HG03196 (cell line): ENCODE measurements around the gene TPPP.
A peak's percentile ranks its signal among the peaks of the same experiment; 100 is the strongest.
"Not testable (repeated sequence)": the region's sequence is repeated elsewhere in the genome, so short reads cannot be mapped to it uniquely, and the experiment has no call there.

Source experiments
- ATAC-seq: cut with Tn5 transposase; IDR thresholded peaks from one replicate; pipeline ENCODE4 v1.9.1; 2021; ENCODE audit not compliant: unreplicated experiment

TPPP gene

DNA sequence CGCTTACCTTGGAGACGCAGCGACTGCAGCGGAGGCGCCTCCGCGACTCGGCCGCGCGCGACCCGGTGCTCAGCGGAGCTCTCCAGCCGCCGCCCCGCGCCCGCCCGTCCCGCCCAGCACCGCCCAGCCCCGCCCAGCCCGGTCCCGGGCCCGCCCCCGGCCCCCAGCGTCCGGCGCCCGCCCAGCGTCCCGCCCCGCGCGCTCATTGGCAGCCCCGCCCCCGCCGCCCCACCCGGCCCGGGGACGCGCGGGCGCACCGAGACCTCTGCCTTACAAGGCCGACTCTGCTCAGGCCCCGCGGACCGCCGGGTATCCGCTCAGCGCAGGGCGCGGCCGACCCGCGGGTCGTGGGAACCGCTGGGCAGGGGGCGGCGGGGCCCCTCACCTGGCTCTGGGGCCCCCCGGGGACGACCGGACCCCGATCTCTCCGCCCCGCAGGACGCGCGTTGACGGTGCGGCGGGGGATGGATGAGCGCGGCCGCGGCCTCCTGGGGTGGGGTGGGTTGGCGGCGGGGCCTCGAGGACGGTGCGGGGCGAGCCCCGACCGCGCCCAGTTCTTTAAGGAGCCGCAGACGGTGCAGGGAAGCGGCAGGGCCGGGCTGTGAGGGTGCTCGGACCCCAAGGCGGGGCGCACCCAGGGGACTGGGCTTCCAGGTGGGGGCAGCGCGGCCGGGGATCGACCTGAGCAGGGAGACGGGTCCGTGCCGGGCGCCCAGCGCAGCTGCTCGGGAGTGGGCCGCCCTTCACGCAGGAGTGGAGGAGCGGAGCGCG, at the start of gene TPPP:
Gene TPPP, minus strand, starts transcription at position 82 of the 771 bp plus-strand sequence. CDS start 15,292 bp downstream, outside the sequence.
- peak; percentile 66 for ATAC-seq

DNA sequence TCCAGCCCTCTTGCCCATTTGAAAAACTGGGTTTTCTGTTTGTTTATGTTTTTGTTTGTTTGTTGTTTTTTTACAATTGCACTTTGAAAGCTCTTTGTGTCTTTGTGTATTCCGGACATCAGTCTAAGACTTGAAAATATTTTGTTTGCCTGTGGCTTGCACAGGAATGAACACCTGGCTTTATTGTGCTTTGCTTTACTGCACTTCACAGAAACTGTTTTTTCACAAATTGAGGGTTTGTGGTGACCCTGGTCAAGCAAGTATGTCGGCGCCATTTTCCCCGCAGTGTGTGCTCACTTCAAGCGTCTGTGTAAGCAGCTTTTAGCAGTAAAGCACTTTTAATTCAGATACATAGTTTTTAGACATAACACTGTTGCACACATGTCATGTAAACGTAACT, 49.1 kb upstream of the TPPP start:
- ATAC-seq = not testable (repeated sequence)

DNA sequence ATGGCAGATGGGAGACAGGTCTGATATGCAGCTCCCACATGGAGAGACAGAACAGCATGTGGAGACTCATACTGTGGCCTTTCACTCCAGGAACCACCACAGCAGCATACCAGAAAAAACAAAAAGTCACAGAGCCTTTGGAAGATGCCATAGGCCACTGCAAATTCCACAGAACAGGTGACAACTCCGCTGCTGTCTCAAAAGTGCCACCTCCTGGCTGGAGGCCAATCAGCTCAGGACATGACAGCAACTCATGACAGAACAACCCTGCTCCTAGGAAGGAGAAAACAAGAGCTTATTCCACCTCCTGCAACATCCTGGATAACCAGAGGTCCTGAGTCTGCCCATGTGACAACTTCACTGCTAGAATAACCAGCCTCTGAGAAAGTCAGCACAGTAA, 41.0 kb upstream of the TPPP start:
- ATAC-seq = not testable (repeated sequence)

DNA sequence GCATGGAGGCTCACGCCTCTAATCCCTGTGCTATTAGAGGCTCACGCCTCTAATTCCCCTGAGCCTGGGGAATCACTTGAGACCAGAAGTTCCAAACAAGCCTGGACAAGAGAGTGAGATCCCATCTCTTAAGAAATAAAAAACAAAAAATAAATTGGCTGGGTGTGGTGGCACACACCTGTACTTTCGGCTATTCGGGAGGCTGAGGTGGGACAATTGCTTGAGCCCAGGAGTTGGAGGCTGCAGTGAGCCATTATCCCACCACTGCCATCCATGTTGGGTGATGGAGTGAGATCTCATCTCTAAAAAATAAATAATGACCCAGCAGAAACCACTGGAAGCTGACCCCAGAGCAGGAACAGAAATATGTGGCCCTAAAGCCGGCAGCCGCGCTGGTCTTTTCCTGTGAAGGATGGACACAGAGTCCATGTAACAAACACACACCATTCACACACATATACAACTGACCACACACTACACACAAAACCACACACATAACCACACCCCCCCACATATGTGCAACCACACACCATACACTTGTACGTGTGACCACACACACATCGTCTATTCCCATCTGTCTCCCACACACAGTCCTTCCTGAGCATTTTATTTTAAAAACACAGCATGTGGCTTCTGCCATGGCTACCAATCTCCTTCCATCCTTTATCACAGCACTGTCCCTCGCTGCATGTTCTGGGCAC, 39.8 kb upstream of the TPPP start:
- ATAC-seq = not testable (repeated sequence)

DNA sequence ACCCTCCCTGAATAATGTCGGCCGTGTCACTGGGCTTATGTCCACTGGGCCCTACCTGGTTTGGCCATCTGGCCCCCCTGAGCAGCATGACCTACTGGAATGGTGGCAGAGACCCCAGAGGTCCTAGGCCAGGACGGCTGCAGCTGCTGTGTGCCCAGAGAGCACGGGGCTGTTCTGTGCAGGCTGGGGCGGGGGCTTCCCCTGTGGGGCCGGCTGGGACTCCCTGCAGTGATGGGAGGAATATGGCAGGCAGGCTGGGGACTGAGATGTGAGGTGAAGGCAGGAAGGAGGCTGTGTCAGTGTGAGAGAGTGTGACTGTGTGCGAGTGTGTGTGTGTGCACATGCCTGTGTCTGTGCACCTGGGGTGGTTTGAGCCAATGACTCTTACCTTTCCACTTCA, 36.1 kb upstream of the TPPP start:
- not testable (repeated sequence) for ATAC-seq

DNA sequence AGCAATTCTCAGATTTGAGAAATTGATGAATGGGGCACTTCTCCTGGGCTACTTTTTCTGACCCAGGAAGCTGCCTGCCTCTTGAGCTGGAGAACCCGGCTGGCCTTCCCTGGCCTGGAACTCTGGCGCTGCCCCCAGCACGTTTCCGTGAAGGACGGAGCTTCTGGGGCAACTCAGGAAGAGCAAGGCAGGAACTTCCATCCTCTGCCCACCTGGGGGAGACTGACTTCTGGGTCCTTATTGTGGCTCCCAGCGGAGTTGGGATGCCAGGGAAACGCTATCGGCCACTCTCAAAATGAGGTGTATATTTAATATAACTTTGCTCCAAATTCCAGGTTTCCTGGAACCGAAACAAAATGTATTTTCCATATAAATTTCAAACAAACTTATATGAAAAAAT, 33.9 kb upstream of the TPPP start:
- ATAC-seq = not testable (repeated sequence)

DNA sequence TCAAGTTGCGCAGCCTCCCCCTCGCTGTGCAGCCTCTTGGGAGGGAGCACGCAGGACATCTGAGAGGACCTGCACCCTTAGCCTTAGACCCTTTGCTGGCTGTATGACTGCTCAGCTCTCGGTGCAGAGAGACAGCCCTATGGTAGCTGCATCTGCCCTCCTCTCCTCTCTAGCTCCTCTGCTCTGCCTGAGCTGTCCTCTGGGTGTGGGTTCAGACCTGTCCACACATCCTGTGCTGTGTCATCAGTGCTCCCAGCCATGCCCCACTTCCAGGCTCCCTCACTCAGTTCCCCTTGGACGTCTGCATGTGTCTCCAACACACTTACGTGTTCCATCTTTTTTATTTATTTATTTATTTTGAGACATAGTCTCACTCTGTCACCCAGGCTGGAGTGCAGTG, 30.7 kb upstream of the TPPP start:
- ATAC-seq = not testable (repeated sequence)

DNA sequence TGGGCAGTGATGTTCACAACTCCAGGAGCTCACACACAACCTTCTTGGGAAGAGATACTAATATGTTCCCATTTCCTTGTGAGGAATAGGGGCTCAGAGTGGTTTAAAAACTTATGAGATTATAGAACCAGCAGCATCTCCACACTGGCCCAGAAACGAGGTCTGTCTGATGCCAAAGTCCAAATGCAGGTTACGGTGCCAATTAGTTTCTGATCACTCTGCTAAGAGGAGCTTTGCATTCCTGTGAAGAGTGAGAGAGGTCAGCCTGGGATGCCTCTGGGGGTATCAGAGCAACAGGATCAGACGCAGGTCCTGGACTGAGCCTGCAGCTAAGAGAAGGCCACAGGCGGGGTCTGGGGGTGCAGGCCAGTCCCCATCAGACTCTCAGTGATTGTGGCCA, 30.2 kb upstream of the TPPP start:
- ATAC-seq = not testable (repeated sequence)

DNA sequence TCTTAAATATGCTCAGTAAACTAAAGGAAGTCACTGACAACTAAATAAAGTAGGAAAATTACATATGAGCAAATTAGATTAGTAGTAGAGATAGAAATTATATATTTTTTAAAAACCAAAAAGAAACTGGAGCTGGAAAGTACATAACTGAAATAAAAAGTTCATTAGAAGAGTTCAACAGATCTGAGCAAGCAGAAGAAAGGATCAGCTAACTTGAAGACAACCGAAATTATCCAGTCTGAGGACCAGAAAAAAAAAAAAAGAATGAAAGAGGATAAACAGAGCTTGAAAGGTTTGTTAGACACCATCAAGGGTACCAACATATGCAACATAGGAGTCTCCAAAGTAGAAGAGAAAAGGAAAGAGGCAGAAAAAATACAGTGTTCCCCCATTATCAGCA, 26.2 kb upstream of the TPPP start:
- not testable (repeated sequence) for ATAC-seq

DNA sequence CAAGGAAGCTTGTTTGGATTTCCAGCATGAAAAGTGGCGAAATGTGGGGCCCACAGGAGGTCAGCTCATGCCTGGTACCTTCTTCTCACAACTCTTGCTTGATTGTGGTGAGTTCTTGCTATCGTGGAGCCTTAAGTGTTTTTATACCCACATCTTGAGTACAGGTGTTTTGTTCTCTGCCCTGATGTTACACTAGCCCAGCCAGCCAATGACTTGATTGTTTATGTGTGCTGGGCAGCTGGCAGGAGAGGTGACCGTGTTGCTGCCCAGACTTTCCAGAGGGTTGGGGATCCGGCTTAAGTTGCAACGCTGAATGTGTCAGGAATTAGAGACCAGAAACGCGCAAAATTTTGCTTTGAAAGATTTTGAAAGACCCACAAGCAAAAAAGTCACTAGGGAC, 24.0 kb upstream of the TPPP start:
- ATAC-seq = no peak

DNA sequence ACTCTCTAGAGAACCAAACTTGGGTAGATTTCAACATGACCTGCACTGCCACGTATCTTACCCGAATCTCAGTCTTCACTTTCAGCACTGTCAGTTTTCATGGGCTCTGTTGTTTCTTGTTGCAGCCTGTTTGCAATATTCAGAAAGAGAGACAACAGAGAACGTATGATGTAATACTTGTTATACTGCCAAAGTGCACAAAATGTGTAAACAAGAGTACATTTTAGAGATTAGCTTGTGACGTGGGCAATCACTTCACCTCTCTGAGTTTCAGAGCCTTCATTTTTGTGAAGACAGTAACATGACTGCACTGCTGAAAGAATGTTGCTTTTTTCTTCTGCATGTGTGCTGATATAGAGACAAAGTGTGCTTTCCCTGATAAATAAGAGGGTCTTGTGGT, 23.6 kb upstream of the TPPP start:
- not testable (repeated sequence) for ATAC-seq

DNA sequence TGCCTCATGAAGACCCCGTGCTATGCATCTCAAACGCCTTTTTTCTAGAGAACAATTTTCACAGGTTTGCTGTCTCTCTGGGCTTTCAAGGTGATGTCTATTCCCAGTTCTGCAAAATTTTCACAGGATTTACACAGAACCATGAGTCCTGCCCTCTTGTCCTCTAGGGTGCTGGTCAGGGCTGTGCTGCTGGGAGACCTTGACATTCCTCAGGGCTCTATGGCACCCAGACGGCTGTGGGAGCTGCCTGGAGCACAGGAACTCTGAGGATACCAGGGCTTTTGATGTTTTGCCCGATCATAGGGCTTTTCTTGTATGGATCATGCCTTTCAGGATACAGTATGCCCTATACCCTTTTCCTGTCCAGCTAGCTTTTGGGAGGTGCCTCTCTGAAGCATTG, 22.5 kb upstream of the TPPP start:
- not testable (repeated sequence) for ATAC-seq

DNA sequence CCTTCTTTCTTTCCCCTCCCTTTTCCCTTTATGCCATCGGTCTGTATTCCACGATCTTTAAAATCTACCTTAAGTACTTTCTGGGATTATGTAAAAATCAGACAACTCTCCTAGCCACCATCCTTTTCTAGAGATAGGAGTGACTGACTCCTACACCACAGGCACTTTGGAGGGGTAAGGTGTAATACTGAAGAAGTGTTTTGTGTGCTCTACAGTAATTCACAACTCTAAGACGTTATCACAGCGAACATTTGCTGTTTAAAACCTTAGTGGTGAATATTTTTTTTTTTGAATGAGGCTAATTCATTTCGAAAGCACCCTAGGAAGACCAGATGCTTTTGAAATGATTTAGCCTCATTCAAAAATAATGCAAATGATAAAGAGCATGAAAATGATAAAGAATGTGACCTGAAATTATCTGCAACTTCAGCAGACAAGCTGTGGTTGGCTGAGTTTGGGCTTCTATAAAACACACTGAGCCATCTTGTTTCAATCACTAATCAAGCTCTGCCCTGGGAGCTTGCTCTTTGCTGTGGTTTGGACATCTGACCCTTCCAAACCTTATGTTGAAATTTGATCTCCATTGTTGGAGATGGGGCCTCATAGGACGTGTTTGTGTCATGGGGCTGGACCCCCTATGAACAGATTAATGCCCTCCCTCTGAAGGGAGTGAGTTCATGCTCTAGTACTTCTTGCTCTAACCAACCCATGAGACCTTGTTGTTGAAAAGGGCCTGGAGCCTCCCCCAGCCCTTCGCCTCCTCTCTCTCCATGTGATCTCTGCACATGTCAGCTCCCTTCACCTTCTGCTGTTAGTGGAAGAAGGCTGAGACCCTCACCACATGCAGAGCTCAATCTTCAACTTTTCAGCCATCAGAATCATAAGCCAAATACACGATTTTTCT, 21.3 kb upstream of the TPPP start:
- ATAC-seq = not testable (repeated sequence)

DNA sequence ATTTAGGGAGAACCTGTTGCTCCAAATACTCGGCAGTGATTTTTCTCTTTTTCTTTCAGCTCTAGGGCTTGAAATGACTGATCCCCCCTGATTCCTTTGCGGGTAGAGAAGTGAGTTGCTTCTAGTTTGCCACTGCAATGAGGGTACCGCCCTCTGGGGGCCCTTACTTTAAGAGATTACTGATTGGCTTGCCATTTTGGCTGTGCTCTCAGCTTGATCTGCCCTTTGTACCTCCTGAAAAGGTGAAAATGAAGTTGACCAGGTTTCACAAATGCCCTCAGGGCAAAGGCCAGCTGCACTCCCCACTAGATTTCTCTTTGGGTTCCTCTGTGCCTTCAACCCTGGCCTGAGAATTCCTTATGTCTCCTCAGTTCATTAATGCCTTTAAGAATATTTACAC, 20.5 kb upstream of the TPPP start:
- not testable (repeated sequence) for ATAC-seq

DNA sequence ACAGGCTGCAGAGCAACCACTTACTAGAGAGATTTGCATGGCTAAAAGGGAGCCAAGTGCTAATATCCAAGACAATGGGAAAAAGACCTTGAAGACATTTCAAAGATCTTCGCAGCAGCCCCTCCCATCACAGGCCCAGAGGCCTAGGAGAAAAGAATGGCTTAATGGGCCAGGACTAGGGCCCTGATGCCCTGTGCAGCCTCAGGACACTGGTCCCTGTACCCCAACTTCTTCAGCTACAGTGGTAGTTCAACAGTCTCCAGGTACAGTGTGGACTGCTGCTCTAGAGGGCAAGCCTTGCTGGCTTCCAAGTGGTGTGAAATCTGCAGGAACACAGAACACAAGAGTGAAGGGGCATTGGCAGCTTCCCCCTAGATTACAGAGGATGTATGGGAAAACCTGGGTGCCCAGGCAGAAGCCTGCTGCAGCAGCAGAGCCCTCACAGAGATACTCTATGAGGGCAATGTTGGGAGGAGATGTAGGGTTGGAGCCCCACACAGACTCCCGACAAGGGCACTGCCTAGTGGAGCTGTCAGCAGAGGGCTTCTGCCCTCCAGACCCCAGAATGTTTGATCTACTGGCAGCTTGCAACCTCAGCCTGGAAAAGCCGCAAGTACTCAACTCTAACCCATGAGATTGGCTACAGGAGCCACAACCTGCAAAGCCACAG, 15.8 kb upstream of the TPPP start:
- not testable (repeated sequence) for ATAC-seq

DNA sequence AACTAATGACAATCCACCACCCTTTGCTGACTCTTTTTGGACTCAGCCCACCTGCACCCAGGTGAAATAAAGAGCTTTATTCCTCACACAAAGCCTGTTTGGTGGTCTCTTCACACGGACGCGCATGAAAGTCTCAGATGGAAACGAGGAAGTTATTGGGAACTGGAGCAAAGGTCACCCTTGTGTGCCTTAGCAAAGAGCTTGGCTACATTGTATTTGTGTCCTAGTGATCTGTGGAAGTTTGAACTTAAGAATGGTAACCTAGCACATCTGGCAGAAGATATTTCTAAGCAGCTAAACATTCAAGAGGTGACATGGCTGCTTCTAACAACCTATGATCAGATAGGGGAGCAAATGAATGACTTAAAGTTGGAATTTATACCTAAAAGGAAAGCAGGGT, 15.2 kb upstream of the TPPP start:
- ATAC-seq = not testable (repeated sequence)

DNA sequence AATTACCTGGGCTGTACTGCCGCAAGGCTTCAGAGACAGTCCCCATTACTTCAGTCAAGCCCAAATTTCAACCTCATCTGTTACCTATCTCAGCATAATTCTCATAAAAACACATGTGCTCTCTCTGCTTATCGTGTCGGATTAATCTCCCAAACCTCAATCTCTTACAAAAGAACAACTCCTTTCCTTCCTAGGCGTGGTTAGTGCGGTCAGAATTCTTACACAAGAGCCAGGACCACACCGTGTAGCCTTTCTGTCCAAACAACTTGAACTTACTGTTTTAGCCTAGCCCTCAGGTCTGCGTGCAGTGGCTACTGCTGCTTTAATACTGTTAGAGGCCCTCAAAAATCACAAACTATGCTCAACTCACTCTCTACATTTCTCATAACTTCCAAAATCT, 13.0 kb upstream of the TPPP start:
- ATAC-seq = not testable (repeated sequence)

DNA sequence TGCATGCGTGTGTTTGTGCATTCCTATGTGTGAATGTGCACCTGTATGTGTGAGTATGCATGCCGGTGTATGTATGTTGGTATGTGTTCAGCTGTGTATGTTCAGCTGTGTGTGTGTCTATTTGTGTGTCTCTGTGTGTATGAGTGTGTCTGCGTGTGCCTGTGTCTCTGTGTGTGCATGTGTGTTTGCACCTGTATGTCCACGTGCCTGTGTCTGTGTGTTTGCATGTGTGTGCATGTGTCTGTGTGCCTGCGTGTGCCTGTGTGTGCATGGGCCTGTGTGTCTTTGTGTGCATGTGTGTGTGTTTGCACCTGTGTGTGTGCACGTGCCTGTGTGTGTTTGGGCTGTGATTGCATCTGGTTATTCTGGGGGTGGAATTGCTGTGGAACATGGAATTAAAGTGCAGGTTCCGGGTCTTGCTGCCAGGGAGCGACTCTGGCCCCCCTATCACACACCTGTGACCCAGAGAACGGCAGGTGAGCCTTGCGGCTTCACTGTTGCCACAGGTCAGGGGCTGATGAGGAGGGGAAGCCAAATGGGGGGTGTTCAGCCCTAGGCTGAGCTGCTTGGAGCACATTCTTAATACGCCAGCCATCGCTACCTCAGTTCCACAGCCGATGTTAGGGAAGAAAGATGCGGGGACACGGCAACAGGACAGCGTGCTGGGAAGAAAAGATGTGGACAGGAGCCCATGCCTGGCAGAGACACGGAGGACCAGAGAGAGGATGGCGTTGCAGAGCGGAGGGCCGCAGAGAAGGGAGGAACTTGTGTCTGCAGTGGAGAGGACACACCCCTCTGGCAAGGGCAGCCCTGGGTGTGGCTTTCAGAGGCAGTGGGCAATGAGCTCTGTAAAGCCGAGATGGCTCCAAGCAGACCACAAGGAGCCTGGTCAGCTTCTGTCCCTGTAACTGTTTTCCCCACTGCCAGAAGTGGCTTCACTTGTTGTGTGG, 3.9 kb upstream of the TPPP start:
- ATAC-seq = not testable (repeated sequence)

DNA sequence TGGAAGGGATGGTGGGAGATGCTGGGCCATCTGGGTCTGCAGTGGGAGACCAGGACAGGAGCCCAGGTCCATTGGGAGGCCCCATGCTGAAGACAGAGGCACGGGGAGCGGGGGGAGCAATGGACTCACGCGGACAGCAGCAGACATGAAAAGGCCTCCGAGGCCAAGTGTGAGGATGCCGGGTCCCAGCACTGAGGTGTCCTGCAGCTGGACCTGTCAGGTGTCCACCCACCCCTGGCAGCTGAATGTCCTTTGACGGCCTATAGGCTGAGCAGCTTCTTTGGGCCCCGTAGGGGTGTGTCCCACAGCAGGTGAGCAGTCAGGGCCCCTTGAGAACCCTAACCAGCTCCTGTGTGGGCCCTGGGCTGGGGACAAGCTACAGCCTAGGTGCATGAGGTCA, 3.0 kb upstream of the TPPP start:
- not testable (repeated sequence) for ATAC-seq

DNA sequence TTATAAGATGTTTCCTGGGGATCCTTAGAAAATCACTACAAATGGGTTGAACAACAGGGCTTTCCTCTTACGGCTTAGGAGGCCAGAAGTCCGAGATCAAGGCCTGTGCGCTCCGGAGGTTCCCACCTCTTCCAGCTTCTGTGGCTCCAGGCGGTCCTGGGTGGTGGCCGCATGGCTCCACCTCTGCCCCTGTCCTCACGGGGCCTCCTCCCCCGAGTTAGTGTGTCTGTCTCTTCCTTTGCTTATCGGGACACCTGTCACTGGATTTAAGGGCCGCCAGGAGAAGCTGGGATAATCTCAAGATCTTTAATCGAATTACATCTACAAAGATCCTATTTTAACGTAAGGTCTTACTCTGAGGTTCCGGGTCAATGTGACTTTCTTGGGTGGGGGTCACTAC, 2.3 kb upstream of the TPPP start:
- not testable (repeated sequence) for ATAC-seq
